Pancreas (tissue), 10 donors: ENCODE data around the gene C16orf86. TPM values are rescaled to one million over a fixed set of nuclear protein-coding genes. Genes with fewer than 3 reads are reported as not detected.

Experiments used
- ATAC-seq, 4 donors: fragments of 200-7000 bp; cut with Tn5 transposase; one replicate each; pipeline versions ENCODE4 v1.8.0 to v1.9.1; 2020; ENCODE audit warnings: mild to moderate bottlenecking in 4 of 4, moderate library complexity in 4 of 4
- DNase-seq, 6 donors: peaks; one replicate each; pipeline ENCODE4 v3.0.0-alpha.2; 2020
- FAIRE-seq: peaks from 2 replicates; lab custom pipeline; 2012; peaks lifted over from hg19 to GRCh38; lab: Jason Lieb, UNC
- H3K27ac ChIP-seq, 4 donors: fragments of 200-600 bp; sonication (generic); 1 replicate in 3 of 4; 2 replicates in 1 of 4; pipeline versions ENCODE4 v1.5.0 to v1.8.0; 2020
- H3K27me3 ChIP-seq, 4 donors: fragments of 200-600 bp; one replicate each; pipeline ENCODE4 v1.8.0; 2021
- H3K36me3 ChIP-seq, 3 donors: fragments of 200-600 bp; sonication (generic) in 1 of 3; one replicate each; pipeline versions ENCODE4 v1.5.0 to v1.8.0; 2020 to 2021
- H3K4me1 ChIP-seq, 3 donors: fragments of 200-600 bp; one replicate each; pipeline ENCODE4 v1.8.0; 2021
- H3K4me3 ChIP-seq, 4 donors: fragments of 200-600 bp; sonication (generic) in 2 of 4; one replicate each; pipeline versions ENCODE4 v1.5.0 to v1.8.0; 2020 to 2021
- H3K9me3 ChIP-seq, 4 donors: fragments of 200-600 bp; one replicate each; pipeline ENCODE4 v1.8.0; 2021
- CTCF ChIP-seq, 4 donors: fragments of 200-600 bp; sonication (generic) in 3 of 4; IDR thresholded peaks; one replicate each; pipeline versions ENCODE4 v1.5.0 to v1.8.0; 2021; ENCODE audit warnings: antibody characterized with exemption in 4 of 4
- WGBS, 2 donors: extraction: QIAGEN DNeasy Blood & Tissue Kit; methylation state at CpG; one replicate each; pipeline ENCODE4 v1.1.7; 2013; 5-methylcytosine and 5-hydroxymethylcytosine counted together
- intact Hi-C, 3 donors: fragments of 100-400 bp; cut with DNase I; formaldehyde crosslinking; loops; one replicate each; pipeline versions ENCODE4 v1.11.1 to v1.14.2; 2022
- polyA plus RNA-seq, 2 donors: library from polyadenylated mRNA; stranded (reverse); fragments of 200-250 nt; gene quantifications; one replicate each; pipeline ENCODE4 v1.2.3, GENCODE V29; 2013
- total RNA-seq, 6 donors: library from RNA; stranded (reverse); fragmentation: NEBNext Ultra II Directional in 4 of 6; extraction: Animal tissue kit (Norgen Biotek cat#: 25700) in 4 of 6; gene quantifications; one replicate each; pipeline versions ENCODE4 v1.2.1 to v1.2.4, GENCODE V29; 2021 to 2023
- donor health status: healthy with polysubstance abuse.
- donor health status: DM: no; HTN: no; CAD: no; lungs with moderate emphysema.
- donor health status: DM: no; HTN: no; CAD: no.
- donor health status: control.
- donor health status: control.
- donor health status: Bipolar disorder and iron deficiency.
- donor health status: DM: yes; HTN: yes; CAD: no.
- donor health status: DM: no; HTN: no; CAD: no.
- donor health status: DM: no; HTN: no; CAD: no.
- donor health status: DM: yes; HTN: yes; CAD: no.

Gene C16orf86
- total and polyA plus RNA-seq, 8 donors, result 1.4 to 7.6 (median 3.2) TPM

GRCh38 chr16:67659675-67660563 lies 6.7 kb upstream of the C16orf86 start, which contains the start of gene ACD:
ACD (minus strand) TSS chr16:67660260; CDS start chr16:67660220, 40 bp downstream.
- H3K36me3 ChIP-seq, result no peaks in the 10 kb centered on the region
- intact Hi-C loops, result loop anchor here in 1 of 3 donors (10.0 kb wide), 1 partner anchor 135 kb away; the partner anchor contains the start of gene RIPOR1
- H3K4me1 ChIP-seq, result peaks cover 23 to 33% (median 31%) of the 10 kb centered on the region in 3 donors
- 0 to 1% methylated on average over 74 to 83 of the region's 83 CpGs for WGBS, 2 donors
- no peaks in the 10 kb centered on the region for H3K9me3 ChIP-seq
- ATAC-seq, result peak; percentile 77 to 93 (median 83)
- H3K27ac ChIP-seq, result peak within 1 kb of the TSS; percentile 75 to 95 (median 85)
- no peak for TF ChIP-seq CTCF (IDR thresholded peaks at IDR 0.05)
- H3K4me3 ChIP-seq, result peak within 1 kb of the TSS; percentile 78 to 89 (median 82)
- DNase-seq, result peak; percentile 85 to 95 (median 92)
- H3K27me3 ChIP-seq, result no peaks in the 10 kb centered on the region
- FAIRE-seq, result no peak

DNA sequence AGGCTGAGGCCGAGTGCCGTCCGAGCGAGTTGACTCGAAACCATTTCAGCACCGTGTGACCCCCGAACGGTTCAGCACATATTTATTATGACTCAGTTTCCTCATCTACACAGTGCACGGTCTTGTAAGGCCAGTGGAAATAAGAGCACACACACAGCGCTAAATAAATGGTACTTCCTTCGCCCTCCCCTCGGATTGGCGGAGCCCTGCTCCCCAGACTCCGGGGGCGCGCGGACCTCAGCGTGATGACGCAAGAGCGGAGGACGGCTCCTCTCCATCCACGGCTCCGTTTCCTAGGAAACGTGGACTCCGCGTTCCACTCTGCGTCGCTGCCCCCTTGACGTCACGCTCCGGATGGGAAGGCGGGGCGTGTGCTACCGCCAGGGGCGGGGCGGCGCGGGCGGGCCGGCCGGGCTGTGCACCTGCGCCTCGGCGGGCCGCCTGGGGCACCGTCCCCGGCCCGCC lies 6.0 kb upstream of the C16orf86 start, which contains the start of gene PARD6A:
Gene PARD6A, plus strand, starts transcription at position 397 of the 465 bp plus-strand sequence. CDS start 79 bp downstream, outside the sequence.
- Histone ChIP-seq H3K27me3 (no peaks in the 10 kb centered on the region), H3K36me3 (no peaks in the 10 kb centered on the region), H3K4me3 (peak within 1 kb of the TSS; percentile 78 to 89 (median 82)), H3K27ac (peak within 1 kb of the TSS; percentile 75 to 95 (median 85)), H3K9me3 (no peaks in the 10 kb centered on the region), H3K4me1 (peaks cover 23 to 33% (median 31%) of the 10 kb centered on the region in 3 donors)
- DNase-seq, result peak; percentile 90 to 96 (median 92)
- no peak for TF ChIP-seq CTCF (IDR thresholded peaks at IDR 0.05)
- no peak for FAIRE-seq
- 0 to 1% methylated on average over 38 to 48 of the region's 48 CpGs for WGBS, 2 donors
- ATAC-seq, result peak; percentile 74 to 87 (median 76)
- intact Hi-C loops, result loop anchor here in 1 of 3 donors (10.0 kb wide), 1 partner anchor 136 kb away; the partner anchor contains the start of gene RIPOR1

DNA sequence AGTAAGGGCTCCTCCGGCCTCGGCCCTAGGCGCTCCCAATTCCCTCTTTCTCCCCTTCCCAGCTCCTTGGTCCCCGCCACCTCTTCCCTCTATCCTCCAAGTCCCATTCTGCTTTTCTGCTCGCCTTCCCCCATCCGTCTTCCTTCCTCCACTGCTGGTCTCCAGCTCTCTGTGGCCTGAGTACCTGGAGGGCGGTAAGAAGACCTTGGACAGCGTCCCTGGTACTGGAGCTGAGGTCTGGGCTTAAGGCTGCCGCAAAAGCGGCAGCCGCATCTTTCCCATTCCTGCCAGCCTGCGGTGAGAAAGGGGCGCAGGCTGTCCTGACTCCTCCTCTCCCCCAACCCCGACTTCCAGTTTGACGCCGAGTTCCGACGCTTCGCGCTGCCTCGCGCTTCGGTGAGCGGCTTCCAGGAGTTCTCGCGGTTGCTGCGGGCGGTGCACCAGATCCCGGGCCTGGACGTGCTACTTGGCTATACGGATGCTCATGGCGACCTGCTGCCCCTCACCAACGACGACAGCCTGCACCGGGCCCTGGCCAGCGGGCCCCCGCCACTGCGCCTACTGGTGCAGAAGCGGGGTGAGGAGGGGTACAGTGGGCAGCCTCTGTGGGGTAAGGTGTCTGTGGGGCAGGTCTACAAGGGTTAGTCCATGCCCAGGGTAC lies 5.4 kb upstream of the C16orf86 start:
- intact Hi-C loops, result loop anchor here in 1 of 3 donors (10.0 kb wide), 1 partner anchor 136 kb away; the partner anchor contains the start of gene RIPOR1

More for the DNA sequence above, 5.4 kb upstream of the C16orf86 start:
- ATAC-seq, result peak in 3 of 4 donors; percentile 1 to 4 (median 2)
- H3K27me3 ChIP-seq, result no peaks in the 10 kb centered on the region
- peak in 5 of 6 donors; percentile 52 to 83 (median 61) for DNase-seq
- H3K4me1 ChIP-seq, result peaks cover 23 to 33% (median 31%) of the 10 kb centered on the region in 3 donors
- no peaks in the 10 kb centered on the region for H3K36me3 ChIP-seq
- H3K4me3 ChIP-seq, result peak overlapping the region; percentile 5 to 89 (median 55)
- FAIRE-seq, result no peak
- H3K27ac ChIP-seq, result peak overlapping the region; percentile 69 to 95 (median 76)
- 8% methylated on average over 38 to 39 of the region's 39 CpGs for WGBS, 2 donors
- no peak for TF ChIP-seq CTCF (IDR thresholded peaks at IDR 0.05)
- no peaks in the 10 kb centered on the region for H3K9me3 ChIP-seq
